Osteoblast (primary cell): ENCODE results near the gene ADORA1. TPM values are rescaled to one million over a fixed set of nuclear protein-coding genes. Genes with fewer than 3 reads are reported as not detected.

ENCODE experiments used
- DNase-seq: peaks from one replicate; pipeline ENCODE4 v3.0.0; 2011; ENCODE audit warnings: low spot score, mixed read lengths; ENCODE audit not compliant: insufficient read length; ENCODE audit errors: missing footprints
- H2AFZ ChIP-seq: 2 replicates; pipeline ENCODE4 v1.6.0; 2011; ENCODE audit warnings: mild to moderate bottlenecking, low read length
- H3K27ac ChIP-seq: 2 replicates; pipeline ENCODE4 v1.5.1; 2011; ENCODE audit warnings: mild to moderate bottlenecking, low read depth, low read length, moderate library complexity
- H3K27me3 ChIP-seq: 2 replicates; pipeline ENCODE4 v1.6.0; 2012; ENCODE audit warnings: mild to moderate bottlenecking, control low read depth, inconsistent platforms, low read length, moderate library complexity; ENCODE audit not compliant: insufficient read depth
- H3K36me3 ChIP-seq: 2 replicates; pipeline ENCODE4 v1.5.1; 2011; ENCODE audit warnings: mild to moderate bottlenecking, low read length, control low read depth, moderate library complexity; ENCODE audit not compliant: insufficient read depth
- H3K4me1 ChIP-seq: 2 replicates; pipeline ENCODE4 v1.5.1; 2011; ENCODE audit warnings: mild to moderate bottlenecking, low read length, control low read depth, moderate library complexity; ENCODE audit not compliant: insufficient read depth
- H3K4me2 ChIP-seq: 2 replicates; pipeline ENCODE4 v1.6.0; 2011; ENCODE audit warnings: mild to moderate bottlenecking, low read length; ENCODE audit not compliant: insufficient read depth
- H3K4me3 ChIP-seq: fragments of 200-600 bp; sonication (generic); 3 replicates; pipeline ENCODE4 v1.5.1; 2012; ENCODE audit warnings: mild to moderate bottlenecking, low read length, inconsistent platforms; ENCODE audit not compliant: insufficient read depth
- H3K79me2 ChIP-seq: 2 replicates; pipeline ENCODE4 v1.6.0; 2012; ENCODE audit warnings: mild to moderate bottlenecking, low read length, control low read depth, inconsistent platforms; ENCODE audit not compliant: insufficient read depth
- H3K9me3 ChIP-seq: 2 replicates; pipeline ENCODE4 v1.5.1; 2011; ENCODE audit warnings: low read depth, low read length, control low read depth
- H4K20me1 ChIP-seq: 2 replicates; pipeline ENCODE4 v1.6.0; 2012; ENCODE audit warnings: mild to moderate bottlenecking, low read length, control low read depth; ENCODE audit not compliant: insufficient read depth
- total RNA-seq: library from RNA; depleted of rRNA; stranded (reverse); fragments of >200 nt; gene quantifications from 2 replicates; pipeline ENCODE4 v1.2.3, GENCODE V29; 2012
- TF ChIP-seq, protein P1 (sequence below): IDR thresholded peaks from 2 replicates; pipeline ENCODE4 v1.5.1; 2011; ENCODE audit warnings: mild to moderate bottlenecking, low read depth, low read length, moderate library complexity; ENCODE audit errors: extremely low read depth

The ADORA1 gene
- total RNA-seq, 1 donor = 4.0 TPM

DNA sequence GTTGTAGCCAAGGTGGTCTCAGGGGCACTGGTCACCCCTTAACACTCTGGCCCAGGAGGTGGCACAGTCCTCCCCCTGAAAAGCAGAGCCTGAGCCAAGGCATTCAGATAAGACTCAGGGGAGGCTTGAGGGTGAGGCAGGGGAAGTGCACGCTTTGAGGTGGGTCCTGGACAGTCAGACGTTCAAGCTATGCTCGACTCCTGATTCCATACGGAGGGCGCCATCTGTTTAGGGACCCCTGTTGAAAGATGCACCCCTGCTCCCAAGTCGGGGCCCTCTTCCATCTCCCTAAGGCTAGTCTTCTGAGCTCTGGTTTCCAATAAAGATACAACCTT lies 71.9 kb downstream of the ADORA1 start:
- Histone ChIP-seq H3K4me1 (peaks cover 71% of the 10 kb centered on the region), H3K27ac (peak overlapping the region; percentile 84), H3K4me2 (peak overlapping the region; percentile 70)

DNA sequence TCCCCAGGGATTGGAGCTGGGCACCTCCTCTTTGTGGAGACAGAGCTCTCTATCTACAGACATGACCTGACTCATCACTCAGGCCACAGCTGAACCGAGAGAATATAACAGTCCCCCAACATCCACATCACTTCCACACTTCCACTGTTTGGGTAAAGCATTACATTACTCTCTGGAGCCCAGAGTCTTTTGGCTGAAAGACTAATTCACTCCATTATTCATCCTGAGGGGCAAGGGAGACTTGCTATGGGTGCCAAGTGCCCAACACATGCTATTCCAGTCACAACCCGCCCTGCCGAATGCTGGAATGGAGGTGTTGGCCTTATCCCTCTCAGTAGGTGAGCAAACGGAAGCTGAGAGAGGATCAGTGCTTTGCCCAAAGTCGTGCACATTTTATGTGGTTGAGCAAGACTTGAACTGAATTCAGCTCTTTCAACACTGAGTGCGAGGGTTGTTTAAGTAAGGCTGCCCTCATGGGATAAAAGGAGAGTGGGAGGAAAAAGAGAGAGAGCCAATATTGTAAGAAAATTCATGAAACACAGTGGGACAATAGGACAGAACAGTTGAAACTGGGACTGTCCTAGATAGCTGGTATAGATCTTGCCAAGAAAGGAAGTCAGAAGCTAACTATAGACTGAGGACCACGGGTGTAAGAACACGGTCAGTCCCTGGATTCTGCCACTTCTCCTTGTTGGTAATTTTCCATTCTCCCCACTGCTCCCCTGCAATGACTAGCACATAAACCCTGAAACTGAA lies 72.5 kb downstream of the ADORA1 start:
- Histone ChIP-seq H3K27me3 (no peaks in the 10 kb centered on the region), H4K20me1 (no peaks in the 10 kb centered on the region), H2AFZ (peak overlapping the region; percentile 68), H3K4me1 (peaks cover 71% of the 10 kb centered on the region), H3K27ac (peak overlapping the region; percentile 84), H3K36me3 (no peaks in the 10 kb centered on the region), H3K9me3 (no peaks in the 10 kb centered on the region), H3K79me2 (no peaks in the 10 kb centered on the region), H3K4me2 (peak overlapping the region; percentile 70), H3K4me3 (peak overlapping the region; percentile 17)
- TF ChIP-seq, protein P1, sequence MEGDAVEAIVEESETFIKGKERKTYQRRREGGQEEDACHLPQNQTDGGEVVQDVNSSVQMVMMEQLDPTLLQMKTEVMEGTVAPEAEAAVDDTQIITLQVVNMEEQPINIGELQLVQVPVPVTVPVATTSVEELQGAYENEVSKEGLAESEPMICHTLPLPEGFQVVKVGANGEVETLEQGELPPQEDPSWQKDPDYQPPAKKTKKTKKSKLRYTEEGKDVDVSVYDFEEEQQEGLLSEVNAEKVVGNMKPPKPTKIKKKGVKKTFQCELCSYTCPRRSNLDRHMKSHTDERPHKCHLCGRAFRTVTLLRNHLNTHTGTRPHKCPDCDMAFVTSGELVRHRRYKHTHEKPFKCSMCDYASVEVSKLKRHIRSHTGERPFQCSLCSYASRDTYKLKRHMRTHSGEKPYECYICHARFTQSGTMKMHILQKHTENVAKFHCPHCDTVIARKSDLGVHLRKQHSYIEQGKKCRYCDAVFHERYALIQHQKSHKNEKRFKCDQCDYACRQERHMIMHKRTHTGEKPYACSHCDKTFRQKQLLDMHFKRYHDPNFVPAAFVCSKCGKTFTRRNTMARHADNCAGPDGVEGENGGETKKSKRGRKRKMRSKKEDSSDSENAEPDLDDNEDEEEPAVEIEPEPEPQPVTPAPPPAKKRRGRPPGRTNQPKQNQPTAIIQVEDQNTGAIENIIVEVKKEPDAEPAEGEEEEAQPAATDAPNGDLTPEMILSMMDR = no peak
- peak; percentile 89 for DNase-seq

More for the DNA sequence above, 71.9 kb downstream of the ADORA1 start:
- no peaks in the 10 kb centered on the region for H3K36me3 ChIP-seq
- H4K20me1 ChIP-seq = no peaks in the 10 kb centered on the region
- H3K79me2 ChIP-seq = no peaks in the 10 kb centered on the region
- peak overlapping the region; percentile 4 for H3K4me3 ChIP-seq
- no peak for DNase-seq
- TF ChIP-seq, protein P1 = no peak
- H3K27me3 ChIP-seq = no peaks in the 10 kb centered on the region
- H2AFZ ChIP-seq = no peak overlapping the region
- no peaks in the 10 kb centered on the region for H3K9me3 ChIP-seq

DNA sequence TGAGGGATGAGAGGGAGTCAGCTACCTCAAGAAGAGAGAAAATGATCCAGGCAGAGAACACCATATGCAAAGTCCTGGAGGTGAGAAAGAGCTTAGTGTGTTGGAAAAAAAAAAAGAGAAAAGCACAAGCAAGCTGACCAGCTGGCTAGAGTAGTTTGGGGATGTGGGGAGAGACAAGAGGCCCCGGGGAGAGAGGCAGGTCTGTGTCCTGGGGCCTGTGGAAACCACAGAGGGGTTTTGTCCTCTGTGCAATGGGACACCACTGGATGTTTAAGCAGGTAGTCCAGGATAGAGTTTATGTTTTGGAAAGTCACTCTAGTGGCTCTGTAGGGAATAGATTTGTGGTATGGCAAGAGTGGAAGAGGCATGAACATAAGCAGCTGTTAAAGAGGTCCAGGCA lies 73.4 kb downstream of the ADORA1 start:
- Histone ChIP-seq H3K36me3 (no peaks in the 10 kb centered on the region), H3K4me1 (peaks cover 71% of the 10 kb centered on the region), H3K27me3 (no peaks in the 10 kb centered on the region), H4K20me1 (no peaks in the 10 kb centered on the region), H3K4me3 (no peak overlapping the region), H3K4me2 (peak overlapping the region; percentile 70), H2AFZ (no peak overlapping the region), H3K27ac (peak overlapping the region; percentile 84), H3K79me2 (no peaks in the 10 kb centered on the region), H3K9me3 (no peaks in the 10 kb centered on the region)
- no peak for DNase-seq
- TF ChIP-seq, protein P1 = no peak

DNA sequence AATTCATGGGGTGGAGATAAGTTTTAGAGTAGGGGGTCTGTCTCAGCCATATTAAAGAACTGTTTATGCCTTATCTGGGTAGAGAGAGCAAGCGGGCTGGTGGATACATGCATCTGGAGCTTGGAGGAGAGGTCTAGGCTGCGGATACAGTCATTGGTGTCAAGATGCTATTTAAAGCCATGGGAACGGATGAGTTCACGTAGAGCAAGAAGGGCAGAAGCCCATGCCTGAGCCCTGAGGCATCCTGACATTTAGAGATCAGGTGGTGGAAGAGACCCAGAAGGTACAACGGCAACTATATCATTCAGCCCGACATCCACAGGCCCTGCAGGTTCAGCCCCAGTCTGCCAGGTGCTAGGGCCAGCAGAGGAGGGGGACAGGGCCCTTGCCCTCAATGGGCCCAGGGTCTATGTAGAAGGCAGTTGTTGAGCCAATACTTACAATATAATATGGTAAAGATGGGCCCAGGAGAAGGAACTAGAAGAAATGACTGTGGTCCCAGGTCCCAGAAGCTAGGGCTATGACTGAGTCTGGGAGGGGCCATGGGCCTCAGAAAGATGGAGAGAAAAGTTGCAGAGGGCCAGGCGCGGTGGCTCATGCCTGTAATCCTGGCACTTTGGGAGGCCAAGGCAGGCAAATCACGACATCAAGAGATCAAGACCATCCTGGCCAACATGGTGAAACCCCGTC lies 74.1 kb downstream of the ADORA1 start:
- H3K4me3 ChIP-seq = no peak overlapping the region
- no peak overlapping the region for H3K4me2 ChIP-seq
- DNase-seq = no peak
- TF ChIP-seq, protein P1 = no peak
- peaks cover 63% of the 10 kb centered on the region for H3K4me1 ChIP-seq
- no peaks in the 10 kb centered on the region for H4K20me1 ChIP-seq
- no peaks in the 10 kb centered on the region for H3K9me3 ChIP-seq
- no peaks in the 10 kb centered on the region for H3K27me3 ChIP-seq
- no peaks in the 10 kb centered on the region for H3K36me3 ChIP-seq
- peak overlapping the region; percentile 84 for H3K27ac ChIP-seq
- H2AFZ ChIP-seq = no peak overlapping the region
- no peaks in the 10 kb centered on the region for H3K79me2 ChIP-seq
